GM12892 (cell line): ENCODE data around the gene HSF2.

Experiments
- POLR2A ChIP-seq: IDR thresholded peaks from 2 replicates; pipeline ENCODE4 v1.6.1; 2011; ENCODE audit warnings: low read depth, low read length, control low read depth
- TAF1 ChIP-seq: IDR thresholded peaks from 2 replicates; pipeline ENCODE4 v1.6.1; 2011; ENCODE audit warnings: low read depth, mild to moderate bottlenecking, control low read depth, low read length, borderline replicate concordance

DNA sequence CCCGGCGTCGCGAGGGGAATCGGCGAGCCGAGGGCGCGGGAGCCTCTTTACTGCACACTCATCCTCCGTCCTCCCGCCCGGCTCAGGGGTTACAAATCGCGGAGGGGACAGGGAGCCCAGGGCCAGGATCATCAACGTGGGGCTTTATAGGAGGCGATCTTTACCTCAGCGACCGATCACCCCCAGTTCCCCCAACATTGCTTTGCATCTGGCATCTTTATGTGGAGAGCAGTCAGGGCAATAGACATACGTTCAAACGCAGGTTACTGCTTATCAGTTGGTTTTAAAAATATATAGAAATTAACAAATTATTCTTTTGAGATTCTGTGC lies 634 bp downstream of the HSF2 start:
- TF ChIP-seq POLR2A = no peak
- no peak for TF ChIP-seq TAF1
